HCT116 (cell line): ENCODE data around the gene GRID2IP. TPM values are rescaled to one million over a fixed set of nuclear protein-coding genes. Genes with fewer than 3 reads are reported as not detected.
A peak's percentile ranks its signal among the peaks of the same experiment; 100 is the strongest.

Experiments used
- ATAC-seq: fragments of 200-7000 bp; cut with Tn5 transposase; 2 replicates; pipeline ENCODE4 v1.9.1; 2020; ENCODE audit warnings: mild to moderate bottlenecking, moderate library complexity
- BruUV-seq: library from RNA; stranded (reverse); fragments of 400-500 nt; replicated peaks from 2 replicates; lab custom pipeline; 2021; lab: Mats Ljungman, UMichigan
- CTCF ChIA-PET: fragments of 300-600 bp; sonication (Branson Sonifier 250); formaldehyde crosslinking; loops from one replicate; lab custom pipeline; 2021; ENCODE audit warnings: antibody characterized with exemption; lab: Charles Lee
- POLR2A ChIA-PET: fragments of 300-600, 350-600 bp; sonication (Branson Sonifier 250); formaldehyde crosslinking; loops from one replicate; lab custom pipeline; 2021; ENCODE audit warnings: antibody characterized with exemption; lab: Charles Lee
- RAD21 ChIA-PET, 2 experiments: fragments of 300-600 bp; sonication (Branson Sonifier 250); formaldehyde crosslinking; loops; one replicate each; lab custom pipeline; 2023; ENCODE audit warnings: low total read pairs in 2 of 2; ENCODE audit not compliant: uncharacterized antibody in 2 of 2, unreplicated experiment in 2 of 2, low non-redundant PET in 1 of 2; lab: Charles Lee
- DNase-seq: peaks from one replicate; pipeline ENCODE4 v3.0.0-alpha.2; 2010; ENCODE audit warnings: low read depth, low spot score
- H2AFZ ChIP-seq: fragments of 200-600 bp; shearing (Covaris generic), sonication (generic); 2 replicates; pipeline ENCODE4 v1.6.1; 2017; ENCODE audit warnings: low read depth, mixed run types, mixed read lengths, antibody characterized with exemption, low read length; ENCODE audit not compliant: poor library complexity, severe bottlenecking
- H3K27ac ChIP-seq: 2 replicates; pipeline ENCODE4 v1.5.1; 2012; ENCODE audit warnings: low read depth, low read length
- H3K27me3 ChIP-seq: fragments of 200-600 bp; sonication (generic); 2 replicates; pipeline ENCODE4 v1.6.1; 2016; ENCODE audit warnings: mixed run types, low read length, mixed read lengths; ENCODE audit not compliant: insufficient read depth
- H3K36me3 ChIP-seq, 2 experiments: fragments of 200-500 bp in 1 of 2; fragments of 200-600 bp in 1 of 2; sonication (Bioruptor generic) in 1 of 2; sonication (generic) in 1 of 2; 2 replicates each; pipeline versions ENCODE4 v1.5.1 to v1.6.1; 2014 to 2016; ENCODE audit warnings: low read length in 2 of 2, inconsistent platforms in 1 of 2, mixed read lengths in 1 of 2, mixed run types in 1 of 2; ENCODE audit not compliant: insufficient read depth in 2 of 2, control insufficient read depth in 1 of 2
- H3K4me1 ChIP-seq, 2 experiments: fragments of 200-600 bp in 1 of 2; sonication (generic) in 1 of 2; 2 replicates each; pipeline versions ENCODE4 v1.5.1 to v1.6.1; 2012 to 2017; ENCODE audit warnings: low read length in 2 of 2, inconsistent platforms in 1 of 2, mild to moderate bottlenecking in 1 of 2, mixed read lengths in 1 of 2, mixed run types in 1 of 2, moderate library complexity in 1 of 2; ENCODE audit not compliant: insufficient read depth in 2 of 2, control insufficient read depth in 1 of 2
- H3K4me2 ChIP-seq: fragments of 200-600 bp; sonication (generic); 2 replicates; pipeline ENCODE4 v1.6.1; 2017; ENCODE audit warnings: mixed run types, low read length, mixed read lengths
- H3K4me3 ChIP-seq, 2 experiments: fragments of 200-600 bp in 1 of 2; sonication (generic) in 1 of 2; replicated peaks in 1 of 2; 2 replicates each; pipeline ENCODE4 v1.5.1; 2011 to 2016; ENCODE audit warnings: low read length in 2 of 2, control low read depth in 1 of 2, low read depth in 1 of 2, mild to moderate bottlenecking in 1 of 2, mixed read lengths in 1 of 2, mixed run types in 1 of 2
- H3K79me2 ChIP-seq: fragments of 200-600 bp; sonication (generic); 2 replicates; pipeline ENCODE4 v1.6.1; 2017; ENCODE audit warnings: mild to moderate bottlenecking, mixed run types, low read length, moderate library complexity, mixed read lengths; ENCODE audit not compliant: insufficient read depth
- H3K9ac ChIP-seq: fragments of 200-600 bp; sonication (generic); 2 replicates; pipeline ENCODE4 v1.6.1; 2016; ENCODE audit warnings: low read length, mixed read lengths
- H3K9me2 ChIP-seq: fragments of 200-600 bp; sonication (generic), shearing (Covaris generic); 2 replicates; pipeline ENCODE4 v1.6.1; 2017; ENCODE audit warnings: mixed run types, mild to moderate bottlenecking, moderate library complexity; ENCODE audit not compliant: insufficient read depth
- H3K9me3 ChIP-seq, 2 experiments: fragments of 200-500 bp in 1 of 2; fragments of 200-600 bp in 1 of 2; sonication (Bioruptor generic) in 1 of 2; sonication (generic) in 1 of 2; 2 replicates each; pipeline ENCODE4 v1.6.1; 2014 to 2017; ENCODE audit warnings: low read length in 2 of 2, mixed read lengths in 2 of 2, inconsistent platforms in 1 of 2, low read depth in 1 of 2, mild to moderate bottlenecking in 1 of 2, mixed run types in 1 of 2, moderate library complexity in 1 of 2; ENCODE audit not compliant: control insufficient read depth in 1 of 2, insufficient read depth in 1 of 2
- H4K20me1 ChIP-seq: fragments of 200-600 bp; sonication (generic), shearing (Covaris generic); 2 replicates; pipeline ENCODE4 v1.6.1; 2017; ENCODE audit warnings: mixed run types, mild to moderate bottlenecking, moderate library complexity; ENCODE audit not compliant: insufficient read depth
- ELF1 ChIP-seq: IDR thresholded peaks from 2 replicates; pipeline ENCODE4 v1.6.1; 2012; ENCODE audit warnings: low read depth, borderline replicate concordance
- EZH2 ChIP-seq: fragments of 200-600 bp; sonication (generic); IDR thresholded peaks from 2 replicates; pipeline ENCODE4 v1.6.1; 2017; ENCODE audit warnings: antibody characterized with exemption, mixed run types
- JUND ChIP-seq: IDR thresholded peaks from 2 replicates; pipeline ENCODE4 v1.6.1; 2012
- RAD21 ChIP-seq: IDR thresholded peaks from 2 replicates; pipeline ENCODE4 v1.6.1; 2012; ENCODE audit warnings: low read depth, mild to moderate bottlenecking
- intact Hi-C: fragments of 100-400 bp; cut with micrococcal nuclease; formaldehyde crosslinking; loops from 2 replicates; pipeline ENCODE4 v1.10.0; 2022
- total RNA-seq: library from RNA; stranded (reverse); gene quantifications from one replicate; pipeline ENCODE4 v1.2.1, GENCODE V29; 2021; ENCODE audit not compliant: unreplicated experiment
- TF ChIP-seq, protein P1 (sequence below): IDR thresholded peaks from 2 replicates; pipeline ENCODE4 v1.6.1; 2012; ENCODE audit warnings: low read depth

GRID2IP gene
- total RNA-seq, 1 experiment from 2014 or later: 3.2 TPM

DNA sequence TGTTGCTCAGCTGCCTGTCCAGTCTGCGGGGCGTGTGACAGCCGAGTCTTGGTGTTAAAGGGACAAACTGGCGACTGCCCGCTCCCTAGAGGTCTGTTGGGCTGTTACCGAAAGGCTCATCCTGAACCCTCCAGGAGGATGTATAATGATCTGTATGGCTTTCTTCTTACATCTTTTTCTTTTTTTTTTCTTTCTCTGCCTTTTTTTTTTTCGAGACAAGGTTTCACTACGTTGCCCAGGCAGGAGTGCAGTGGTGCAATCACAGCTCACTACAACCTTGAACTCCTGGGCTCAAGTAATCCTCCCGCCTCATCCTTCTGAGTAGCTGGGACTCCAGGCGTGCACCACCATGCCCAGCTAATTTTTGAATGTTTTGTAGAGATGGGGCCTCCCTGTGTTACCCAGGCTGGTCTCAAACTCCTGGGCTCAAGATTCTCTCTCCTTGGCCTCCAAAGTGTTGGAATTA is 39.4 kb upstream of the GRID2IP start:
- CTCF ChIA-PET: interaction anchor here (1.1 kb wide), 1 partner anchor 16 kb away, joined by 3 read pairs; no protein-coding TSS in a partner anchor
- intact Hi-C loops: no loop called here
- Histone ChIP-seq H3K79me2 (peaks cover 18% of the 10 kb centered on the region; the same call in 1 of the 2 replicates), H3K36me3 (peaks cover 13 to 21% of the 10 kb centered on the region in 2 experiments; a peak in 3 of 4 replicates), H2AFZ (no peak overlapping the region), H4K20me1 (no peaks in the 10 kb centered on the region), H3K4me1 (peaks cover 9 to 17% of the 10 kb centered on the region in 2 experiments), H3K27ac (peak overlapping the region; percentile 84), H3K9ac (peak overlapping the region; percentile 68), H3K9me2 (no peaks in the 10 kb centered on the region), H3K9me3 (no peaks in the 10 kb centered on the region)
- POLR2A ChIA-PET: no interaction called here
- no peak for DNase-seq
- no peak for TF ChIP-seq RAD21
- TF ChIP-seq, protein P1, sequence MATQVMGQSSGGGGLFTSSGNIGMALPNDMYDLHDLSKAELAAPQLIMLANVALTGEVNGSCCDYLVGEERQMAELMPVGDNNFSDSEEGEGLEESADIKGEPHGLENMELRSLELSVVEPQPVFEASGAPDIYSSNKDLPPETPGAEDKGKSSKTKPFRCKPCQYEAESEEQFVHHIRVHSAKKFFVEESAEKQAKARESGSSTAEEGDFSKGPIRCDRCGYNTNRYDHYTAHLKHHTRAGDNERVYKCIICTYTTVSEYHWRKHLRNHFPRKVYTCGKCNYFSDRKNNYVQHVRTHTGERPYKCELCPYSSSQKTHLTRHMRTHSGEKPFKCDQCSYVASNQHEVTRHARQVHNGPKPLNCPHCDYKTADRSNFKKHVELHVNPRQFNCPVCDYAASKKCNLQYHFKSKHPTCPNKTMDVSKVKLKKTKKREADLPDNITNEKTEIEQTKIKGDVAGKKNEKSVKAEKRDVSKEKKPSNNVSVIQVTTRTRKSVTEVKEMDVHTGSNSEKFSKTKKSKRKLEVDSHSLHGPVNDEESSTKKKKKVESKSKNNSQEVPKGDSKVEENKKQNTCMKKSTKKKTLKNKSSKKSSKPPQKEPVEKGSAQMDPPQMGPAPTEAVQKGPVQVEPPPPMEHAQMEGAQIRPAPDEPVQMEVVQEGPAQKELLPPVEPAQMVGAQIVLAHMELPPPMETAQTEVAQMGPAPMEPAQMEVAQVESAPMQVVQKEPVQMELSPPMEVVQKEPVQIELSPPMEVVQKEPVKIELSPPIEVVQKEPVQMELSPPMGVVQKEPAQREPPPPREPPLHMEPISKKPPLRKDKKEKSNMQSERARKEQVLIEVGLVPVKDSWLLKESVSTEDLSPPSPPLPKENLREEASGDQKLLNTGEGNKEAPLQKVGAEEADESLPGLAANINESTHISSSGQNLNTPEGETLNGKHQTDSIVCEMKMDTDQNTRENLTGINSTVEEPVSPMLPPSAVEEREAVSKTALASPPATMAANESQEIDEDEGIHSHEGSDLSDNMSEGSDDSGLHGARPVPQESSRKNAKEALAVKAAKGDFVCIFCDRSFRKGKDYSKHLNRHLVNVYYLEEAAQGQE: no peak
- TF ChIP-seq EZH2: no peak
- no peak for TF ChIP-seq JUND
- TF ChIP-seq ELF1: no peak
- TF ChIP-seq, all 23 proteins: peak for 0
- TSS peak; percentile 46 for BruUV-seq
- RAD21 ChIA-PET: interaction anchor here in 1 of 2 experiments (0.5 kb wide), 1 partner anchor 72 kb away, joined by 3 read pairs; no protein-coding TSS in a partner anchor
- no peaks in the 10 kb centered on the region for H3K27me3 ChIP-seq
- peak overlapping the region; percentile 85 for H3K4me2 ChIP-seq
- peak overlapping the region; percentile 82 to 86 for H3K4me3 ChIP-seq
- peak; percentile 54 for ATAC-seq
